Body of pancreas (tissue), 4 donors: ENCODE measurements around the gene LRP8. TPM values are rescaled to one million over a fixed set of nuclear protein-coding genes. Genes with fewer than 3 reads are reported as not detected.

Experiments used
- ATAC-seq: fragments of 150-250 bp; one replicate; pipeline ENCODE4 v1.9.1; 2016
- DNase-seq, 4 donors: peaks; one replicate each; pipeline ENCODE4 v3.0.0-alpha.2; 2019
- H3K27ac ChIP-seq, 4 donors: fragments of 200-600 bp; sonication (generic); 1 replicate in 3 of 4; 2 replicates in 1 of 4; pipeline versions ENCODE4 v1.5.1 to v1.6.1; 2016 to 2019; ENCODE audit warnings: mild to moderate bottlenecking in 1 of 4, mixed read lengths in 1 of 4, moderate library complexity in 1 of 4
- H3K27me3 ChIP-seq, 2 donors: fragments of 200-600 bp; sonication (generic); one replicate each; pipeline ENCODE4 v1.6.0; 2016; ENCODE audit warnings: mild to moderate bottlenecking in 1 of 2
- H3K36me3 ChIP-seq, 2 donors: fragments of 200-600 bp; sonication (generic); replicated peaks in 1 of 2; 2 replicates each; pipeline ENCODE4 v1.5.1; 2016; ENCODE audit warnings: low read depth in 2 of 2; ENCODE audit not compliant: insufficient read depth in 1 of 2
- H3K4me1 ChIP-seq: fragments of 200-600 bp; sonication (generic); one replicate; pipeline ENCODE4 v1.6.0; 2016
- H3K4me3 ChIP-seq, 2 donors: fragments of 200-600 bp; sonication (generic); 1 replicate in 1 of 2; 2 replicates in 1 of 2; pipeline ENCODE4 v1.5.1; 2016 to 2019
- H3K9me3 ChIP-seq, 3 donors: fragments of 200-600 bp; sonication (generic); 1 replicate in 2 of 3; 2 replicates in 1 of 3; pipeline ENCODE4 v1.5.1; 2016
- CTCF ChIP-seq, 7 experiments: fragments of 450-650 bp in 4 of 7; fragments of 200-600 bp in 3 of 7; sonication (generic) in 3 of 7; IDR thresholded peaks; one replicate each; pipeline ENCODE4 v1.5.1; 2016 to 2019; ENCODE audit warnings: antibody characterized with exemption in 7 of 7
- POLR2A ChIP-seq, 3 donors: fragments of 450-650 bp; IDR thresholded peaks; one replicate each; pipeline ENCODE4 v1.6.1; 2016; ENCODE audit warnings: antibody characterized with exemption in 3 of 3, mild to moderate bottlenecking in 2 of 3
- WGBS, 2 donors: methylation state at CpG; one replicate each; pipeline ENCODE4 v1.1.5; 2017; 5-methylcytosine and 5-hydroxymethylcytosine counted together
- intact Hi-C: fragments of 100-400 bp; cut with DNase I; formaldehyde crosslinking; loops from one replicate; pipeline ENCODE4 v1.15.1; 2023
- total RNA-seq, 2 donors: library from RNA; depleted of rRNA; stranded (reverse); fragments of >200 nt; gene quantifications; one replicate each; pipeline ENCODE4 v1.1.0, GENCODE V29; 2016

LRP8 gene
- total RNA-seq, 2 donors from 2014 or later = 1.3 to 4.2 TPM

- intact Hi-C loops = no loop called here
- Histone ChIP-seq H3K27me3 (no peaks in the 10 kb centered on the region), H3K4me1 (no peaks in the 10 kb centered on the region), H3K9me3 (no peaks in the 10 kb centered on the region), H3K36me3 (no peaks in the 10 kb centered on the region), H3K4me3 (no peak overlapping the region), H3K27ac (no peak overlapping the region)
- TF ChIP-seq CTCF (IDR thresholded peaks at IDR 0.05) = no peak
- TF ChIP-seq POLR2A (IDR thresholded peaks at IDR 0.05) = no peak
- DNase-seq (no peak), ATAC-seq (no peak)
- WGBS, 2 donors = 86 to 91% methylated on average over 9 of the region's 9 CpGs
Observed at GRCh38 chr1:53294567-53294966, 33.3 kb downstream of the LRP8 start.

GRCh38 chr1:53294061-53294460 is 33.8 kb downstream of the LRP8 start:
- no peaks in the 10 kb centered on the region for H3K4me1 ChIP-seq

GRCh38 chr1:53293123-53293522 is 34.7 kb downstream of the LRP8 start:
- intact Hi-C loops = no loop called here
- TF ChIP-seq CTCF (IDR thresholded peaks at IDR 0.05) (no peak), POLR2A (IDR thresholded peaks at IDR 0.05) (no peak)
- no peak overlapping the region for H3K4me3 ChIP-seq
- H3K4me1 ChIP-seq = no peaks in the 10 kb centered on the region
- ATAC-seq = no peak
- 61 to 68% methylated on average over 2 of the region's 2 CpGs for WGBS, 2 donors
- DNase-seq = no peak
- H3K36me3 ChIP-seq = no peaks in the 10 kb centered on the region
- H3K27me3 ChIP-seq = no peaks in the 10 kb centered on the region
- no peaks in the 10 kb centered on the region for H3K9me3 ChIP-seq
- no peak overlapping the region for H3K27ac ChIP-seq

More at GRCh38 chr1:53294061-53294460, 33.8 kb downstream of the LRP8 start:
- Histone ChIP-seq H3K4me3 (no peak overlapping the region), H3K27me3 (no peaks in the 10 kb centered on the region), H3K27ac (no peak overlapping the region), H3K9me3 (no peaks in the 10 kb centered on the region), H3K36me3 (no peaks in the 10 kb centered on the region)
- no peak for TF ChIP-seq CTCF (IDR thresholded peaks at IDR 0.05)
- no peak for TF ChIP-seq POLR2A (IDR thresholded peaks at IDR 0.05)
- intact Hi-C loops = no loop called here
- no peak for DNase-seq
- WGBS, 2 donors = 84 to 85% methylated on average over 3 of the region's 3 CpGs
- no peak for ATAC-seq

GRCh38 chr1:53292690-53293089 is 35.2 kb downstream of the LRP8 start:
- no peak overlapping the region for H3K4me3 ChIP-seq
- no peak for DNase-seq
- ATAC-seq = no peak
- no peaks in the 10 kb centered on the region for H3K9me3 ChIP-seq
- no peaks in the 10 kb centered on the region for H3K4me1 ChIP-seq
- no peak overlapping the region for H3K27ac ChIP-seq
- 67 to 86% methylated on average over 2 of the region's 2 CpGs for WGBS, 2 donors
- no peaks in the 10 kb centered on the region for H3K36me3 ChIP-seq
- intact Hi-C loops = no loop called here
- TF ChIP-seq CTCF (IDR thresholded peaks at IDR 0.05) (no peak), POLR2A (IDR thresholded peaks at IDR 0.05) (no peak)
- no peaks in the 10 kb centered on the region for H3K27me3 ChIP-seq

- WGBS, 2 donors = 94 to 96% methylated on average over 2 of the region's 2 CpGs
- H3K9me3 ChIP-seq = no peaks in the 10 kb centered on the region
Observed at GRCh38 chr1:53291574-53291973, 36.3 kb downstream of the LRP8 start.

More at GRCh38 chr1:53291574-53291973, 36.3 kb downstream of the LRP8 start:
- H3K36me3 ChIP-seq = no peaks in the 10 kb centered on the region
- ATAC-seq (no peak), DNase-seq (no peak)
- H3K27ac ChIP-seq = no peak overlapping the region
- no peak for TF ChIP-seq CTCF (IDR thresholded peaks at IDR 0.05)
- no peak for TF ChIP-seq POLR2A (IDR thresholded peaks at IDR 0.05)
- H3K27me3 ChIP-seq = no peaks in the 10 kb centered on the region
- intact Hi-C loops = no loop called here
- no peaks in the 10 kb centered on the region for H3K4me1 ChIP-seq
- no peak overlapping the region for H3K4me3 ChIP-seq
